Epithelial cell of esophagus (primary cell): ENCODE measurements around the gene GPX3.

Source experiments
- DNase-seq: peaks from one replicate; pipeline ENCODE4 v3.0.0; 2010; ENCODE audit warnings: low read depth
- H3K4me3 ChIP-seq: 2 replicates; pipeline ENCODE4 v1.5.1; 2011; ENCODE audit warnings: mild to moderate bottlenecking, low read length, control low read depth
- CTCF ChIP-seq: IDR thresholded peaks from 2 replicates; pipeline ENCODE4 v1.5.1; 2011; ENCODE audit warnings: low read depth, mild to moderate bottlenecking, low read length, control low read depth, inconsistent platforms; ENCODE audit not compliant: insufficient read depth; ENCODE audit errors: missing control alignments

Gene GPX3

GRCh38 chr5:151008906-151009305, 11.5 kb upstream of the GPX3 start:
- TF ChIP-seq CTCF, result no peak
- no peak overlapping the region for H3K4me3 ChIP-seq
- DNase-seq, result no peak

GRCh38 chr5:151012862-151013261, 7.5 kb upstream of the GPX3 start:
- no peak overlapping the region for H3K4me3 ChIP-seq
- no peak for TF ChIP-seq CTCF
- no peak for DNase-seq

GRCh38 chr5:151014680-151015343, 5.6 kb upstream of the GPX3 start:
- H3K4me3 ChIP-seq, result no peak overlapping the region
- no peak for TF ChIP-seq CTCF
- DNase-seq, result no peak

GRCh38 chr5:151015974-151016587, 4.3 kb upstream of the GPX3 start:
- H3K4me3 ChIP-seq, result no peak overlapping the region
- no peak for TF ChIP-seq CTCF
- no peak for DNase-seq

- no peak overlapping the region for H3K4me3 ChIP-seq
- DNase-seq, result no peak
- TF ChIP-seq CTCF, result no peak
These were observed 3.7 kb upstream of the GPX3 start for GRCh38 chr5:151016700-151017099.

- no peak for DNase-seq
- no peak for TF ChIP-seq CTCF
- no peak overlapping the region for H3K4me3 ChIP-seq
These were observed 2.5 kb upstream of the GPX3 start for GRCh38 chr5:151017897-151018296.

- no peak for TF ChIP-seq CTCF
- DNase-seq, result no peak
- H3K4me3 ChIP-seq, result no peak overlapping the region
These were observed 1.5 kb upstream of the GPX3 start for GRCh38 chr5:151018846-151019245.
